GM06990 (cell line): Measurements from ENCODE around the gene RGS16.

ENCODE experiments used
- DNase-seq: peaks from one replicate; pipeline ENCODE4 v3.0.0-alpha.2; 2011; ENCODE audit not compliant: insufficient read length; ENCODE audit errors: extremely low read depth
- H3K27me3 ChIP-seq: replicated peaks from 2 replicates; pipeline ENCODE4 v1.6.0; 2011; ENCODE audit warnings: low read length; ENCODE audit not compliant: control insufficient read depth, insufficient read depth
- H3K36me3 ChIP-seq: 2 replicates; pipeline ENCODE4 v1.5.1; 2011; ENCODE audit warnings: low read length; ENCODE audit not compliant: control insufficient read depth, insufficient read depth
- H3K4me3 ChIP-seq: replicated peaks from 2 replicates; pipeline ENCODE4 v1.5.1; 2011; ENCODE audit warnings: low read depth, mild to moderate bottlenecking, control low read depth, low read length
- CTCF ChIP-seq: IDR thresholded peaks from 2 replicates; pipeline ENCODE4 v1.5.1; 2011; ENCODE audit warnings: low read length, control low read depth, mild to moderate bottlenecking, inconsistent platforms; ENCODE audit not compliant: insufficient read depth, poor library complexity, severe bottlenecking

Gene RGS16

GRCh38 chr1:182549811-182550210 is 54.4 kb downstream of the RGS16 start:
- H3K4me3 ChIP-seq = no peak overlapping the region
- no peaks in the 10 kb centered on the region for H3K36me3 ChIP-seq
- TF ChIP-seq CTCF = no peak
- no peaks in the 10 kb centered on the region for H3K27me3 ChIP-seq
- no peak for DNase-seq

GRCh38 chr1:182549346-182549745 is 54.8 kb downstream of the RGS16 start:
- no peaks in the 10 kb centered on the region for H3K36me3 ChIP-seq

More at GRCh38 chr1:182549346-182549745, 54.8 kb downstream of the RGS16 start:
- Histone ChIP-seq H3K4me3 (no peak overlapping the region), H3K27me3 (no peaks in the 10 kb centered on the region)
- no peak for DNase-seq
- TF ChIP-seq CTCF = no peak
